Endothelial cell of umbilical vein (primary cell): ENCODE data around the gene SLC7A11.

Source experiments
- EZH2 ChIP-seq: IDR thresholded peaks from 2 replicates; pipeline ENCODE4 v1.6.1; 2012; ENCODE audit warnings: borderline replicate concordance, low read depth, mild to moderate bottlenecking, moderate library complexity, low read length, inconsistent platforms; ENCODE audit not compliant: severe bottlenecking
- GATA2 ChIP-seq: IDR thresholded peaks from 2 replicates; pipeline ENCODE4 v1.7.0; 2011; ENCODE audit warnings: low read depth, mild to moderate bottlenecking, moderate library complexity, mixed read lengths, low read length; ENCODE audit not compliant: insufficient read length, insufficient read depth
- JUN ChIP-seq: IDR thresholded peaks from 2 replicates; pipeline ENCODE4 v1.6.1; 2011; ENCODE audit warnings: borderline replicate concordance, low read depth; ENCODE audit not compliant: insufficient read length, insufficient read depth
- MYC ChIP-seq: IDR thresholded peaks from one replicate; pipeline ENCODE4 v1.6.1; 2011; ENCODE audit warnings: mild to moderate bottlenecking, low read depth, low read length
- POLR2A ChIP-seq: IDR thresholded peaks from 2 replicates; pipeline ENCODE4 v1.6.1; 2012; ENCODE audit warnings: low read depth, mild to moderate bottlenecking, control low read depth, low read length
- POLR2AphosphoS5 ChIP-seq: IDR thresholded peaks from 2 replicates; pipeline ENCODE4 v1.6.1; 2012; ENCODE audit warnings: low read depth, mild to moderate bottlenecking, control low read depth, low read length, moderate library complexity; ENCODE audit not compliant: insufficient read depth
- TF ChIP-seq, protein P1 (sequence below), 2 donors: IDR thresholded peaks; 1 replicate in 1 of 2; 2 replicates in 1 of 2; pipeline ENCODE4 v1.5.1; 2011; ENCODE audit warnings: low read length in 2 of 2, mild to moderate bottlenecking in 2 of 2, moderate library complexity in 2 of 2, control low read depth in 1 of 2, inconsistent platforms in 1 of 2, low read depth in 1 of 2; ENCODE audit not compliant: insufficient read depth in 1 of 2; ENCODE audit errors: extremely low read depth in 1 of 2
- TF ChIP-seq, protein P2 (sequence below): IDR thresholded peaks from 2 replicates; pipeline ENCODE4 v1.6.1; 2011; ENCODE audit not compliant: insufficient read depth, insufficient read length

DNA sequence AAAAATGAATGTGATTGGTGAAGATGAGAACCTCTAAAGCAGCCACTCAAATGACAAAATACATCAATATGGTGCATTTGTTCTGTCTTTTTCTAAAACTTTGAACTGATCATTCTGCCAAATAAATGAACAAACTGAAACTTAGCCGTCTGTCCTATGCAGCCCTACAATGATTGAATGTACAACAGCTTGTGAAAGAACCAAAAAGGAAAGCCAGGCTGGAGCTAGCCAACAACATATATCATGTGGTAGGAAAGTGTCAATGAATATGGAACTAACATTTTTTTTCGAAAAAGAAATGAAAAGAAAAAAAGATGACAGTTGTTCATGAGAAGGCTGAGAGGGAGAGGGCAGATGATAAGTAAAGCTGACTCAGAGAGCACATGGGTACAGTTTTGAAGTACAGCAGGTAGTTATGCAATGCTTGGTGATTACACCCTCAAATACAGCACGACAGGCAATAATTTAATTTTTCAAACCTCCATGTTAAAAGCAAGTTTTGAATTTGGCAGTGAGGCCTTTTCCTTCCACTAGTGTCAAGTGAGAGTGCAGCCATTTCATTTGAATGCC is 21.2 kb upstream of the SLC7A11 start:
- TF ChIP-seq, protein P1, sequence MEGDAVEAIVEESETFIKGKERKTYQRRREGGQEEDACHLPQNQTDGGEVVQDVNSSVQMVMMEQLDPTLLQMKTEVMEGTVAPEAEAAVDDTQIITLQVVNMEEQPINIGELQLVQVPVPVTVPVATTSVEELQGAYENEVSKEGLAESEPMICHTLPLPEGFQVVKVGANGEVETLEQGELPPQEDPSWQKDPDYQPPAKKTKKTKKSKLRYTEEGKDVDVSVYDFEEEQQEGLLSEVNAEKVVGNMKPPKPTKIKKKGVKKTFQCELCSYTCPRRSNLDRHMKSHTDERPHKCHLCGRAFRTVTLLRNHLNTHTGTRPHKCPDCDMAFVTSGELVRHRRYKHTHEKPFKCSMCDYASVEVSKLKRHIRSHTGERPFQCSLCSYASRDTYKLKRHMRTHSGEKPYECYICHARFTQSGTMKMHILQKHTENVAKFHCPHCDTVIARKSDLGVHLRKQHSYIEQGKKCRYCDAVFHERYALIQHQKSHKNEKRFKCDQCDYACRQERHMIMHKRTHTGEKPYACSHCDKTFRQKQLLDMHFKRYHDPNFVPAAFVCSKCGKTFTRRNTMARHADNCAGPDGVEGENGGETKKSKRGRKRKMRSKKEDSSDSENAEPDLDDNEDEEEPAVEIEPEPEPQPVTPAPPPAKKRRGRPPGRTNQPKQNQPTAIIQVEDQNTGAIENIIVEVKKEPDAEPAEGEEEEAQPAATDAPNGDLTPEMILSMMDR (IDR thresholded peaks at IDR 0.05; ENCODE audit: extremely low read depth in 1 of 2, insufficient read depth in 1 of 2, low read depth in 1 of 2, low read length in 2 of 2), result no peak
- TF ChIP-seq POLR2A, result no peak
- TF ChIP-seq POLR2AphosphoS5, result no peak
- no peak for TF ChIP-seq GATA2
- no peak for TF ChIP-seq EZH2
- TF ChIP-seq, protein P2, sequence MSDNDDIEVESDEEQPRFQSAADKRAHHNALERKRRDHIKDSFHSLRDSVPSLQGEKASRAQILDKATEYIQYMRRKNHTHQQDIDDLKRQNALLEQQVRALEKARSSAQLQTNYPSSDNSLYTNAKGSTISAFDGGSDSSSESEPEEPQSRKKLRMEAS, result no peak
- TF ChIP-seq JUN, result no peak
- no peak for TF ChIP-seq MYC
